DOHH2 (cell line): ENCODE data around the gene BMP15.

Source experiments
- H3F3A ChIP-seq: fragments of 200-600 bp; sonication (generic), shearing (Covaris generic); 2 replicates; pipeline ENCODE4 v1.6.0; 2016; ENCODE audit warnings: antibody characterized with exemption, mild to moderate bottlenecking; ENCODE audit not compliant: control insufficient read depth, insufficient read depth
- H3K27ac ChIP-seq: fragments of 200-600 bp; sonication (generic); 2 replicates; pipeline ENCODE4 v1.5.1; 2014; ENCODE audit warnings: low read depth, mild to moderate bottlenecking, low read length, moderate library complexity
- H3K27me3 ChIP-seq: fragments of 200-600 bp; sonication (generic); 2 replicates; pipeline ENCODE4 v1.6.1; 2014; ENCODE audit warnings: mild to moderate bottlenecking, low read length, mixed read lengths; ENCODE audit not compliant: control insufficient read depth
- H3K36me3 ChIP-seq: fragments of 200-600 bp; sonication (generic); 2 replicates; pipeline ENCODE4 v1.6.1; 2014; ENCODE audit warnings: mild to moderate bottlenecking, low read length, moderate library complexity, mixed read lengths; ENCODE audit not compliant: control insufficient read depth
- H3K4me1 ChIP-seq: fragments of 200-600 bp; sonication (generic); 2 replicates; pipeline ENCODE4 v1.6.1; 2014; ENCODE audit warnings: mild to moderate bottlenecking, low read length, mixed read lengths; ENCODE audit not compliant: control insufficient read depth
- H3K4me2 ChIP-seq: fragments of 200-600 bp; sonication (generic); 2 replicates; pipeline ENCODE4 v1.6.0; 2014; ENCODE audit warnings: mild to moderate bottlenecking, low read length, moderate library complexity
- H3K4me3 ChIP-seq: fragments of 200-600 bp; sonication (generic); 2 replicates; pipeline ENCODE4 v1.5.1; 2014; ENCODE audit warnings: mild to moderate bottlenecking, low read length, mixed read lengths
- H3K79me2 ChIP-seq: fragments of 200-600 bp; sonication (generic); 2 replicates; pipeline ENCODE4 v1.6.1; 2014; ENCODE audit warnings: mild to moderate bottlenecking, low read length, mixed read lengths; ENCODE audit not compliant: control insufficient read depth
- H3K9me2 ChIP-seq: fragments of 200-600 bp; sonication (generic); replicated peaks from 2 replicates; pipeline ENCODE4 v1.6.1; 2014; ENCODE audit warnings: mild to moderate bottlenecking, low read length, mixed read lengths; ENCODE audit not compliant: control insufficient read depth
- H3K9me3 ChIP-seq: fragments of 200-600 bp; sonication (generic); 2 replicates; pipeline ENCODE4 v1.6.1; 2014; ENCODE audit warnings: antibody characterized with exemption, low read length, mixed read lengths; ENCODE audit not compliant: control insufficient read depth, insufficient read depth
- H4K20me1 ChIP-seq: fragments of 200-600 bp; sonication (generic); 2 replicates; pipeline ENCODE4 v1.6.0; 2014; ENCODE audit warnings: low read depth, mild to moderate bottlenecking, antibody characterized with exemption, low read length, moderate library complexity; ENCODE audit not compliant: control insufficient read depth, insufficient read depth
- CTCF ChIP-seq: fragments of 200-600 bp; sonication (generic); IDR thresholded peaks from one replicate; pipeline ENCODE4 v1.5.1; 2014; ENCODE audit warnings: antibody characterized with exemption, mild to moderate bottlenecking, low read depth, low read length; ENCODE audit not compliant: poor library complexity, severe bottlenecking
- EZH2phosphoT487 ChIP-seq: fragments of 200-600 bp; sonication (generic); IDR thresholded peaks from 2 replicates; pipeline ENCODE4 v1.6.1; 2017; ENCODE audit warnings: borderline replicate concordance, mild to moderate bottlenecking, antibody characterized with exemption, low read length, moderate library complexity, mixed read lengths

BMP15 gene

GRCh38 chrX:50927127-50927526 lies 16.6 kb downstream of the BMP15 start:
- TF ChIP-seq CTCF (no peak), EZH2phosphoT487 (no peak)
- H3K4me3 ChIP-seq = no peak overlapping the region
- no peaks in the 10 kb centered on the region for H3K79me2 ChIP-seq

GRCh38 chrX:50941638-50942037 lies 31.1 kb downstream of the BMP15 start:
- no peak overlapping the region for H3K27ac ChIP-seq
- no peaks in the 10 kb centered on the region for H4K20me1 ChIP-seq
- H3K36me3 ChIP-seq = no peaks in the 10 kb centered on the region
- H3F3A ChIP-seq = no peaks in the 10 kb centered on the region
- no peak overlapping the region for H3K4me3 ChIP-seq
- H3K9me2 ChIP-seq = no peaks in the 10 kb centered on the region
- no peaks in the 10 kb centered on the region for H3K4me1 ChIP-seq
- TF ChIP-seq EZH2phosphoT487 (no peak), CTCF (peak; percentile 34)
- H3K9me3 ChIP-seq = no peaks in the 10 kb centered on the region
- no peaks in the 10 kb centered on the region for H3K27me3 ChIP-seq
- H3K79me2 ChIP-seq = no peaks in the 10 kb centered on the region
- H3K4me2 ChIP-seq = no peak overlapping the region

More at GRCh38 chrX:50927127-50927526, 16.6 kb downstream of the BMP15 start:
- Histone ChIP-seq H3K9me2 (no peaks in the 10 kb centered on the region), H3K27ac (no peak overlapping the region), H3K4me2 (no peak overlapping the region), H3K27me3 (no peaks in the 10 kb centered on the region), H3K4me1 (no peaks in the 10 kb centered on the region), H3K36me3 (no peaks in the 10 kb centered on the region), H3K9me3 (no peaks in the 10 kb centered on the region), H4K20me1 (no peaks in the 10 kb centered on the region), H3F3A (no peaks in the 10 kb centered on the region)

GRCh38 chrX:50942471-50942870 lies 31.9 kb downstream of the BMP15 start:
- no peaks in the 10 kb centered on the region for H3K36me3 ChIP-seq
- no peaks in the 10 kb centered on the region for H3K9me3 ChIP-seq
- TF ChIP-seq EZH2phosphoT487 (no peak), CTCF (no peak)
- H3K4me1 ChIP-seq = no peaks in the 10 kb centered on the region
- no peak overlapping the region for H3K27ac ChIP-seq
- H4K20me1 ChIP-seq = no peaks in the 10 kb centered on the region
- no peaks in the 10 kb centered on the region for H3K79me2 ChIP-seq
- H3F3A ChIP-seq = no peaks in the 10 kb centered on the region
- no peaks in the 10 kb centered on the region for H3K27me3 ChIP-seq
- H3K4me3 ChIP-seq = no peak overlapping the region
- H3K4me2 ChIP-seq = no peak overlapping the region
- no peaks in the 10 kb centered on the region for H3K9me2 ChIP-seq

- no peak for TF ChIP-seq EZH2phosphoT487
- no peak for TF ChIP-seq CTCF
- no peak overlapping the region for H3K27ac ChIP-seq
Measured at GRCh38 chrX:50952406-50952805, 41.9 kb downstream of the BMP15 start.

More at GRCh38 chrX:50952406-50952805, 41.9 kb downstream of the BMP15 start:
- H3K4me2 ChIP-seq = no peak overlapping the region
- H3K9me2 ChIP-seq = no peaks in the 10 kb centered on the region
- no peaks in the 10 kb centered on the region for H4K20me1 ChIP-seq
- H3F3A ChIP-seq = no peaks in the 10 kb centered on the region
- H3K79me2 ChIP-seq = no peaks in the 10 kb centered on the region
- no peaks in the 10 kb centered on the region for H3K36me3 ChIP-seq
- no peaks in the 10 kb centered on the region for H3K27me3 ChIP-seq
- H3K9me3 ChIP-seq = no peaks in the 10 kb centered on the region
- H3K4me1 ChIP-seq = no peaks in the 10 kb centered on the region
- H3K4me3 ChIP-seq = no peak overlapping the region
